BE2C (cell line): Measurements from ENCODE around the gene FAM200A.
A peak's percentile ranks its signal among the peaks of the same experiment; 100 is the strongest.
"Not testable (repeated sequence)": the region's sequence is repeated elsewhere in the genome, so short reads cannot be mapped to it uniquely, and the experiment has no call there.

ENCODE experiments used
- DNase-seq: peaks from one replicate; pipeline ENCODE4 v3.0.0-alpha.2; 2020
- H3K27me3 ChIP-seq: fragments of 250-450 bp; sonication (Bioruptor Pico); 2 replicates; pipeline ENCODE4 v1.5.1; 2020; ENCODE audit warnings: mild to moderate bottlenecking
- H3K36me3 ChIP-seq: fragments of 250-450 bp; sonication (Bioruptor Pico); 2 replicates; pipeline ENCODE4 v1.5.1; 2020; ENCODE audit warnings: mild to moderate bottlenecking
- H3K4me1 ChIP-seq: fragments of 250-450 bp; sonication (Bioruptor Pico); 2 replicates; pipeline ENCODE4 v1.5.1; 2020
- H3K4me3 ChIP-seq: 2 replicates; pipeline ENCODE4 v1.5.1; 2011; ENCODE audit warnings: low read depth, low read length
- H3K9me3 ChIP-seq: fragments of 250-450 bp; sonication (Bioruptor Pico); 2 replicates; pipeline ENCODE4 v1.5.1; 2020
- TF ChIP-seq, protein P1 (sequence below): IDR thresholded peaks from 2 replicates; pipeline ENCODE4 v1.5.1; 2012; ENCODE audit warnings: mild to moderate bottlenecking, low read depth, low read length

Gene FAM200A

DNA sequence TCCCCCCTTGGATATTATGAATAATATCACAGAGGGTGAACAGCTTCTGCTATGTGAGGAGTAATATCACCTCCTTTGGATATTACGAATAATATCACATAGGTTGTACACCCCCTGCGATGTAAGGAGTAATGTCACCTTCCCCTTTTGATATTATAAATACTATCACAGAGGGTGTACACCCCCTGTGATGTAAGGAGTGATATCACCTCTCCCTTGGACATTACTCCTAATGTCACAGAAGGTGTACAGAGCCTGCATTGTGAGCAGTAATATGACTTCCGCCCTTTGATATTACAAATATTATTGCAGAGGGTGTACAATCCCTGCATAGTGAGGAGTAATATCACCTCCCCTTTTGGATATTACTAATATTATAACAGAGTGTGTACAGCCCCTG is 37.0 kb upstream of the FAM200A start:
- Histone ChIP-seq H3K36me3 (no peaks in the 10 kb centered on the region), H3K4me3 (no peak overlapping the region), H3K9me3 (no peaks in the 10 kb centered on the region), H3K4me1 (no peaks in the 10 kb centered on the region), H3K27me3 (peaks cover 24% of the 10 kb centered on the region)
- DNase-seq, result no peak
- TF ChIP-seq, protein P1, sequence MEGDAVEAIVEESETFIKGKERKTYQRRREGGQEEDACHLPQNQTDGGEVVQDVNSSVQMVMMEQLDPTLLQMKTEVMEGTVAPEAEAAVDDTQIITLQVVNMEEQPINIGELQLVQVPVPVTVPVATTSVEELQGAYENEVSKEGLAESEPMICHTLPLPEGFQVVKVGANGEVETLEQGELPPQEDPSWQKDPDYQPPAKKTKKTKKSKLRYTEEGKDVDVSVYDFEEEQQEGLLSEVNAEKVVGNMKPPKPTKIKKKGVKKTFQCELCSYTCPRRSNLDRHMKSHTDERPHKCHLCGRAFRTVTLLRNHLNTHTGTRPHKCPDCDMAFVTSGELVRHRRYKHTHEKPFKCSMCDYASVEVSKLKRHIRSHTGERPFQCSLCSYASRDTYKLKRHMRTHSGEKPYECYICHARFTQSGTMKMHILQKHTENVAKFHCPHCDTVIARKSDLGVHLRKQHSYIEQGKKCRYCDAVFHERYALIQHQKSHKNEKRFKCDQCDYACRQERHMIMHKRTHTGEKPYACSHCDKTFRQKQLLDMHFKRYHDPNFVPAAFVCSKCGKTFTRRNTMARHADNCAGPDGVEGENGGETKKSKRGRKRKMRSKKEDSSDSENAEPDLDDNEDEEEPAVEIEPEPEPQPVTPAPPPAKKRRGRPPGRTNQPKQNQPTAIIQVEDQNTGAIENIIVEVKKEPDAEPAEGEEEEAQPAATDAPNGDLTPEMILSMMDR, result no peak

DNA sequence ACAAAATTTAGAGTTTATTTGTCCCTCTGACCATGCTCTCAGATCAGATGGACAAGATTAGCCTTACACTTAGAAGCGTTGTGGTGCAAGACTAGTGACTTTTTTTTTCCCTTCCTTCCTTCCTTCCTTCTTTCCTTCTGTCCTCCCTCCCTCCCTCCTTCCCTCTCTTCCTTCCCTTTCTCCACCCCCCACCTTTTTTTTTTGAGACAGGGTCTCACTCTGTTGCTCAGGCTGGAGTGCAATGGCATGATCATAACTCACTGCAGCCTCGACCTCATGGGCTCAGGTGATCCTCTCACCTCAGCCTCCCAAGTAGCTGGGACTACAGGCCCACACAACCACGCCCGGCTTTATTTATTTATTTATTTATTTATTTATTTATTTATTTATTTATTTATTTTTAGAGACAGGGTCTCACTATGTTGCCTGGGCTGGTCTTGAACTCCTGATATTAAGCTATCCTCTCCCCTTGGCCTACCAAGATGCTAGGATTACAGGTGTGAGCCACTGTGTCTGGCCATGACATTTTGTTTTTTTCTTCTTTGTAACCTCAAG is 28.9 kb upstream of the FAM200A start:
- not testable (repeated sequence) for DNase-seq, H3K4me1 ChIP-seq, H3K9me3 ChIP-seq, H3K27me3 ChIP-seq, H3K36me3 ChIP-seq
- peak overlapping the region; percentile 76 for H3K4me3 ChIP-seq

DNA sequence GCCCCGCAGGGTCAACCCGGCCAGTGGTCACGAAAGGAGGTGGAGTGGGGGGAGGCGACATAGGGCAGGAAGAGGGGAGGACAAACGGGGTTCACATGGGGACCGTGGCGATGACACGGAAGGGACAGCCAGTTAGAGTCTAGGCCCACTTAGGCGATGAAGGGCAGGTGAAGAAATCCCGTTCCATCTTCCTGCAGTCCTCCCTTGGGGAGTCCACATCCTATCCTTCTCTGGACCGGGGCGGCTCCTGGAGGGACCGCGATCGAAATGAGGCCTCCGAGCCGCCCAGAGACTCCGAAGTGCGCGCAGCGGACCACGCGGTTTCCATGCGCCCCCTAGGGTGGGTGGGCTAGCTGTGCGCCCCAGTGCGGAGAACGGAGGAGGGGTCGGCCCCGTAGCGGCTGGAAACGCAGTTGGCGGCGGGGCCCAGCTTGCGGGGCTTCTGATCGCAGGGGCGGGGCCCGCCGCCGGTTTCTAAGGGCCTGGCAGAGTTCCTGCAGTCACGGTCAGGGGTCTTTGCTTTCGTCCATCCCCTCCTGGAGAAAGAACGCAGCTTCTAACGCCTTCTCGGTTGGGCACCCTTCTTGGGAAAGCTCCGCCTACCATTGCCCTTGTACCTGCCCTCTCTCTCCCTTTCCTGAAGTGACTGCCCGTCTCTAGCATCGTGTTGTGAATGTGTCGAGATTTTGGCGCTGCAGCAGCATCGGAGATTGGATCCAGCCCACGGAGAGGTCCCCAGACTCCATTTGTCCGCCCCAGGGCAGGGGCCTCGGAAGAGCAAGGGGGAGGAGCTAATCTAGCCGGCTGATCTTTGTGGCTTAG is 28.3 kb upstream of the FAM200A start:
- peak; percentile 81 for DNase-seq
- Histone ChIP-seq H3K9me3 (no peaks in the 10 kb centered on the region), H3K4me1 (peaks cover 3% of the 10 kb centered on the region; the same call in 1 of the 2 replicates), H3K27me3 (no peaks in the 10 kb centered on the region), H3K4me3 (peak overlapping the region; percentile 76), H3K36me3 (no peaks in the 10 kb centered on the region)
- TF ChIP-seq, protein P1, result peak; percentile 61

DNA sequence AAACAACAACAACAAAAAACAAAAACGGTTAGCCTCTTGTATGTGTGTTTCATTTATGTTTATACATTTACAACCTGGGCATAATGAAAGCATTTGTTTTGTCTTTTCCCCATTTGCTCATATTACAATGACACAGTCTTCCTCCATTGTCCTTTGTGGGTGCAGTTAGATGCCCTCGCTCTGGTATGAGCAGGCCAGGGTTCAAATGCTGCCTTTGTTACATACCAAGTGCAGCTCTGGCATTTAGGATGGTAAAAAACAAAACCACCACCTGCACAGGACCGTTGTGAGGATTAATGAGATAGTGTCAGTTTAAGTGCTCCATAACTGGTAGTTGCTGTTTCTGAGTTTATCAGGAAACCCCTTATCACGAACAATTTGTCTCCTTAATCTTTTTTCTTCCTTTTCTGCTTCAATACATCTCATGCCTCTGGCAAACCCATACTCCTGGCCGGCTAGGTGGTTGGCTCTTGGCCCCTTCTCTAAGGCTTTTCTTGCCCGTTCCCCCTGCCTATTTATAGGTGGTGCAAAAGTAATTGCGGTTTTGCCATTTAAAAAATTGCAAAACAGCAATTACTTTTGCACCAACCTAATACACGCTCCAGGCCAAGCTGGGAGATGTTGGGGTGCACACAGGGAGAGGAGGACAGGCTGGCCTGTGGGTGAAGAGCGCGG is 27.5 kb upstream of the FAM200A start:
- TF ChIP-seq, protein P1, result no peak
- no peak for DNase-seq
- Histone ChIP-seq H3K9me3 (no peaks in the 10 kb centered on the region), H3K4me1 (peaks cover 3% of the 10 kb centered on the region; the same call in 1 of the 2 replicates), H3K27me3 (no peaks in the 10 kb centered on the region), H3K4me3 (peak overlapping the region; percentile 76), H3K36me3 (no peaks in the 10 kb centered on the region)

DNA sequence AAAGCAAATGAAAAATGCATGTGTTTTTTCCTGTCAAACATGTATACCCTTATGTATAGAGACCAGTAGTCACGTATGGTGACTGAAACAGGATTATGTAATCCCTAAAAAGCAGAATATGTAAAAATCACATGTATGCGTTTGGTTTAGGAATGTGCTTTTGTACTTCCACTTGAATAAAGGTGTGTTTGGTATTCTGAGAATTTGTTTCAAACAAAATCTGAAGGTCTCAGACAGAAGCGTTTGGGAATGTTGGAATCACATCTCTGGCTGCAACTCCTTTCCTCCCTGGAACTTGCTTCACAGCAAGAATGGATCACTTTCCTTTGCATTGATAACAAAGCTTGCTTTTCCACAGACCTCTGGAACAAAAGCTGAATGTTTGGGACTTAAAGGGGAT is 24.3 kb upstream of the FAM200A start:
- Histone ChIP-seq H3K36me3 (peaks cover 25% of the 10 kb centered on the region), H3K4me1 (peaks cover 3% of the 10 kb centered on the region; the same call in 1 of the 2 replicates), H3K4me3 (no peak overlapping the region), H3K27me3 (no peaks in the 10 kb centered on the region), H3K9me3 (no peaks in the 10 kb centered on the region)
- DNase-seq, result no peak
- TF ChIP-seq, protein P1, result no peak

DNA sequence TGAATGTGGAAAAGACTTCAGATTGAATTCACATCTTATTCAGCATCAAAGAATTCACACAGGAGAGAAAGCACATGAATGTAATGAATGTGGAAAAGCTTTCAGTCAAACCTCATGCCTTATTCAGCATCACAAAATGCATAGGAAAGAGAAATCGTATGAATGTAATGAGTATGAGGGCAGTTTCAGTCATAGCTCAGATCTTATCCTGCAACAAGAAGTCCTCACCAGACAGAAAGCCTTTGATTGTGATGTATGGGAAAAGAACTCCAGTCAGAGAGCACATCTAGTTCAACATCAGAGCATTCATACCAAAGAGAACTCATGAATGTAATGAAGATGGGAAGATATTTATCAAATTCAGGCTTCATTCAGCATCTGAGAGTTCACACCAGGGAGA is 21.3 kb upstream of the FAM200A start:
- TF ChIP-seq, protein P1, result no peak
- Histone ChIP-seq H3K4me1 (no peaks in the 10 kb centered on the region), H3K9me3 (no peaks in the 10 kb centered on the region), H3K27me3 (no peaks in the 10 kb centered on the region), H3K4me3 (no peak overlapping the region), H3K36me3 (peaks cover 37% of the 10 kb centered on the region)
- DNase-seq, result no peak
